Measurements from ENCODE around the gene AKR1C1. TPM values are rescaled to one million over a fixed set of nuclear protein-coding genes. Genes with fewer than 3 reads are reported as not detected.
"Not testable (repeated sequence)": the region's sequence is repeated elsewhere in the genome, so short reads cannot be mapped to it uniquely, and the experiment has no call there.

Gene AKR1C1
- total RNA-seq, 1 experiment from 2014 or later: 1.9 TPM

DNA sequence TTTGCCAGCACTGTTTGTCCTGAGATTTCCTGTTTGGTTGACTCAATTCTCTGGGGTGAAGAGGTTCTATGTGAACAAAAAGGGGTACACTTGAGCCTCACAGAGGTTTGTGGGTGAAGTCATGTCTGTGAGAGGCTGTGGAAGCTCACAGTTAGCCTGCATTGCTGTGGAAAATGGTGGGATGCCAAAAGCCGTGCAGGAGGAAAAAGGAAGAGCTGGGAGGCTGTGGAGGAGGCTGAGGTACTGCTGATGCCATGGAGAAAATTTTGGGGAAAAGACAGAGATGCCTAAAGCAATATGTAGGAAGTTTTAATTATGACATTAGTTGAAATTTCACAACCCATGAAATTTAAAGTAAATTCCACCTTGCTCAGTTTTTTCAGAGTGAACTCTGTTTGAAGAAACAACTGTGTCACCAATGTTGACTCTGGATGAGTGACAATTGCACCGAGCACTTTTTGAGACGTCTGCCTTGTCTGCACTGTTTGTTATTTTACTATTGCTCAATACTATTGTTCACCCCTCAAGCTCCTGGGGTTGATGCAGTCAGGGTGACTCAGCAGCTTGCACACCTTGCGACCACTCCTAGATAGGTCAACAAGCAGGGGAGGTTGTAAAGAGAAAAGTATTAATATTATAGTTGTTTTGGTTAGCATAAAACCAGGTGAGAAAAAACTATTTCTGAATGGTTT lies 45.8 kb downstream of the AKR1C1 start:
- not testable (repeated sequence) for H3K4me1 ChIP-seq (ENCODE audit: insufficient read depth, low read length); H3K23ac ChIP-seq (ENCODE audit: insufficient read length, low read depth, low read length); H2BK120ac ChIP-seq (ENCODE audit: low read depth, low read length, poor library complexity, severe bottlenecking); H3K79me1 ChIP-seq (ENCODE audit: insufficient read depth, low read depth, low read length, poor library complexity, severe bottlenecking); H3K27ac Mint-ChIP-seq; H3K27ac ChIP-seq (ENCODE audit: insufficient read length, low read depth, low read length); H4K20me1 ChIP-seq (ENCODE audit: control insufficient read depth, insufficient read depth, insufficient read length); H3K18ac ChIP-seq (ENCODE audit: insufficient read length, low read depth, low read length); H3K27me3 ChIP-seq (ENCODE audit: insufficient read depth, low read length); H3K4ac ChIP-seq (ENCODE audit: low read depth, low read length); H4K8ac ChIP-seq (replicated peaks; ENCODE audit: insufficient read length, low read depth, low read length); H2AFZ ChIP-seq (ENCODE audit: low read length); H2AK5ac ChIP-seq (ENCODE audit: insufficient read length, low read length); H2BK20ac ChIP-seq (ENCODE audit: low read depth, low read length, poor library complexity, severe bottlenecking); H3T11ph ChIP-seq (ENCODE audit: low read length); H3K4me1 Mint-ChIP-seq; H3K23me2 ChIP-seq (ENCODE audit: insufficient read length, low read depth, low read length, poor library complexity, severe bottlenecking); H3K36me3 Mint-ChIP-seq (ENCODE audit: insufficient read depth in 1 of 3, low read depth in 3 of 3); H2BK12ac ChIP-seq (ENCODE audit: insufficient read length, low read depth, low read length); H4K5ac ChIP-seq (ENCODE audit: insufficient read length, low read depth, low read length); DNase-seq; H3K14ac ChIP-seq (ENCODE audit: insufficient read depth, low read length); H2BK5ac ChIP-seq (ENCODE audit: insufficient read length, low read length); H3K4me3 Mint-ChIP-seq; H3K9ac ChIP-seq (ENCODE audit: extremely low read depth, insufficient read length, low read length); H3K79me2 ChIP-seq (ENCODE audit: insufficient read depth, low read length); H2BK15ac ChIP-seq (ENCODE audit: low read depth, low read length); H3K56ac ChIP-seq (ENCODE audit: insufficient read length, low read depth, low read length); H3K9me3 ChIP-seq (ENCODE audit: control insufficient read depth, low read depth, low read length); H4K91ac ChIP-seq (ENCODE audit: insufficient read length, low read depth, low read length); H3K27me3 Mint-ChIP-seq (ENCODE audit: low read depth); H3K4me2 ChIP-seq (ENCODE audit: insufficient read depth, insufficient read length, low read length)
- peaks cover 0 to 24% of the 10 kb centered on the region in 2 experiments; a peak in 2 of 5 replicates for H3K9me3 Mint-ChIP-seq
- WGBS (ENCODE audit: extremely low coverage, insufficient read length, low lambda C conversion rate): no CpG with 5 or more reads among the region's 4 CpGs

DNA sequence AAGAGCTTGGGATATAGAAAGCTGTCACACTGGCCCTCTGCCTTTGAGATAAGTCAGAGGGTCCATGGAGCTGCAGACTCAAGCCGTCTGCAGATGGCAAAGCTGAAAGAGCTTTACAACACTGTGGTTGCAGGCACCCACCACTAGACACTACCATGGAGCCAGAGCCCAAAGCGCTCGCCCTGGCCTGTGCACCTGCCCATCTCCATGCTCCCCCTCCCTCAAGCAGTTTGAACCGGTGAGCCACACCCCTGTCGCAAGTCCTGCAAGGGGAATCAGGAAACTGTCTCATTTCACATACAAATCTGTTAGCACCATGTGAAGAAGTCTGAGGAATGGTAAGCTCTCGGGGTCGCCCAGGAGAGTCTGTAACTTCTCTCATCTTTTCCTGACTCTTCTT lies 46.8 kb downstream of the AKR1C1 start:
- not testable (repeated sequence) for DNase-seq; H3K36me3 Mint-ChIP-seq (ENCODE audit: insufficient read depth in 1 of 3, low read depth in 3 of 3); H3K27ac Mint-ChIP-seq; H2BK5ac ChIP-seq (ENCODE audit: insufficient read length, low read length); H3K56ac ChIP-seq (ENCODE audit: insufficient read length, low read depth, low read length); H3K4me1 ChIP-seq (ENCODE audit: insufficient read depth, low read length); H3K23me2 ChIP-seq (ENCODE audit: insufficient read length, low read depth, low read length, poor library complexity, severe bottlenecking); H3K9me3 ChIP-seq (ENCODE audit: control insufficient read depth, low read depth, low read length); H4K91ac ChIP-seq (ENCODE audit: insufficient read length, low read depth, low read length); H3T11ph ChIP-seq (ENCODE audit: low read length); H3K4me2 ChIP-seq (ENCODE audit: insufficient read depth, insufficient read length, low read length); H3K27me3 Mint-ChIP-seq (ENCODE audit: low read depth); H2AK5ac ChIP-seq (ENCODE audit: insufficient read length, low read length); H4K8ac ChIP-seq (replicated peaks; ENCODE audit: insufficient read length, low read depth, low read length); H2AFZ ChIP-seq (ENCODE audit: low read length); H4K5ac ChIP-seq (ENCODE audit: insufficient read length, low read depth, low read length); H3K27me3 ChIP-seq (ENCODE audit: insufficient read depth, low read length); H3K4me3 Mint-ChIP-seq; H3K23ac ChIP-seq (ENCODE audit: insufficient read length, low read depth, low read length); H3K79me1 ChIP-seq (ENCODE audit: insufficient read depth, low read depth, low read length, poor library complexity, severe bottlenecking); H2BK12ac ChIP-seq (ENCODE audit: insufficient read length, low read depth, low read length); H3K18ac ChIP-seq (ENCODE audit: insufficient read length, low read depth, low read length); H2BK120ac ChIP-seq (ENCODE audit: low read depth, low read length, poor library complexity, severe bottlenecking); H3K4me1 Mint-ChIP-seq; H4K20me1 ChIP-seq (ENCODE audit: control insufficient read depth, insufficient read depth, insufficient read length); H3K14ac ChIP-seq (ENCODE audit: insufficient read depth, low read length); H2BK15ac ChIP-seq (ENCODE audit: low read depth, low read length); H2BK20ac ChIP-seq (ENCODE audit: low read depth, low read length, poor library complexity, severe bottlenecking); H3K4ac ChIP-seq (ENCODE audit: low read depth, low read length); H3K9ac ChIP-seq (ENCODE audit: extremely low read depth, insufficient read length, low read length); H3K27ac ChIP-seq (ENCODE audit: insufficient read length, low read depth, low read length); H3K79me2 ChIP-seq (ENCODE audit: insufficient read depth, low read length)
- H3K9me3 Mint-ChIP-seq: peaks cover 0 to 24% of the 10 kb centered on the region in 2 experiments; a peak in 2 of 5 replicates
- WGBS (ENCODE audit: extremely low coverage, insufficient read length, low lambda C conversion rate): no CpG with 5 or more reads among the region's 7 CpGs

Measured in H9 (cell line).